Mammary epithelial cell (primary cell): ENCODE results near the gene MALT1.

Experiments
- EZH2 ChIP-seq: IDR thresholded peaks from 2 replicates; pipeline ENCODE4 v1.6.1; 2012; ENCODE audit warnings: low read length, inconsistent platforms, borderline replicate concordance
- TF ChIP-seq, protein P1 (sequence below), 2 donors: IDR thresholded peaks in 1 of 2; conservative IDR thresholded peaks in 1 of 2; 2 replicates each; pipeline ENCODE4 v1.5.1; 2011 to 2012; ENCODE audit warnings: inconsistent platforms in 2 of 2, low read length in 2 of 2, mild to moderate bottlenecking in 2 of 2, control low read depth in 1 of 2, low read depth in 1 of 2; ENCODE audit not compliant: insufficient read depth in 1 of 2; ENCODE audit errors: extremely low read depth in 1 of 2

DNA sequence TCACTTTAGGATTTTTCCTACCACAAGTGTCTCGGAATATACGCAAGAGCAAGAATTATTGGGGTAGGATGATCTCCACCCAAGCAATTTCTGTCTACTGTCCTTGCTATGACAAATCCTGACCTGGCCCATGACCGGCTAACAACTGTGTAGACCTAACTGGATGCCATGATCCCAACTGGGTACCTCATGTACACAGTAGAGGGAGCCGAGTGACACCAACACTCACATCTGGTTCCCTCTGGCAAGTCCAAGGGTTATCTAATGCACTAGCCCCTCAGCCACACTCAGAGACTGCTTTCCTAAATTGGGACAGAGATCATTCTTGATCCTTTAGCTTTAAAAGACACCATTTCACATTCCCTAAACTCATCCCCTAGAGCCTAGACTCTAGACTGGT is 132.7 kb downstream of the MALT1 start:
- TF ChIP-seq, protein P1, sequence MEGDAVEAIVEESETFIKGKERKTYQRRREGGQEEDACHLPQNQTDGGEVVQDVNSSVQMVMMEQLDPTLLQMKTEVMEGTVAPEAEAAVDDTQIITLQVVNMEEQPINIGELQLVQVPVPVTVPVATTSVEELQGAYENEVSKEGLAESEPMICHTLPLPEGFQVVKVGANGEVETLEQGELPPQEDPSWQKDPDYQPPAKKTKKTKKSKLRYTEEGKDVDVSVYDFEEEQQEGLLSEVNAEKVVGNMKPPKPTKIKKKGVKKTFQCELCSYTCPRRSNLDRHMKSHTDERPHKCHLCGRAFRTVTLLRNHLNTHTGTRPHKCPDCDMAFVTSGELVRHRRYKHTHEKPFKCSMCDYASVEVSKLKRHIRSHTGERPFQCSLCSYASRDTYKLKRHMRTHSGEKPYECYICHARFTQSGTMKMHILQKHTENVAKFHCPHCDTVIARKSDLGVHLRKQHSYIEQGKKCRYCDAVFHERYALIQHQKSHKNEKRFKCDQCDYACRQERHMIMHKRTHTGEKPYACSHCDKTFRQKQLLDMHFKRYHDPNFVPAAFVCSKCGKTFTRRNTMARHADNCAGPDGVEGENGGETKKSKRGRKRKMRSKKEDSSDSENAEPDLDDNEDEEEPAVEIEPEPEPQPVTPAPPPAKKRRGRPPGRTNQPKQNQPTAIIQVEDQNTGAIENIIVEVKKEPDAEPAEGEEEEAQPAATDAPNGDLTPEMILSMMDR (conservative IDR thresholded peaks at IDR 0.05 in 1 of 2, IDR thresholded peaks at IDR 0.05 in 1 of 2; ENCODE audit: extremely low read depth in 1 of 2, insufficient read depth in 1 of 2, low read depth in 1 of 2, low read length in 2 of 2), result no peak
- no peak for TF ChIP-seq EZH2
